ENCODE data around the gene RAB27B.

- no peak for TF ChIP-seq CTCF (IDR thresholded peaks at IDR 0.05 in 8 of 11, conservative IDR thresholded peaks at IDR 0.05 in 3 of 11)
- no peak for TF ChIP-seq POLR2A (IDR thresholded peaks at IDR 0.05)
- no peak for TF ChIP-seq POLR2AphosphoS5 (IDR thresholded peaks at IDR 0.05)
These were observed 24.8 kb downstream of the RAB27B start for GRCh38 chr18:54852780-54853675.
